Stomach (tissue), 4 donors: Measurements from ENCODE around the gene RPP25L.

Experiments
- POLR2A ChIP-seq, 4 donors: fragments of 450-650 bp; IDR thresholded peaks; one replicate each; pipeline ENCODE4 v1.6.1; 2016; ENCODE audit warnings: antibody characterized with exemption in 4 of 4, control low read depth in 2 of 4, mild to moderate bottlenecking in 1 of 4, moderate library complexity in 1 of 4
- TF ChIP-seq, protein P1 (sequence below), 7 experiments: fragments of 450-650 bp in 4 of 7; fragments of 200-600 bp in 3 of 7; sonication (generic) in 3 of 7; IDR thresholded peaks; one replicate each; pipeline ENCODE4 v1.5.1; 2016 to 2019; ENCODE audit warnings: antibody characterized with exemption in 7 of 7, control low read depth in 2 of 7, mild to moderate bottlenecking in 1 of 7

- TF ChIP-seq, protein P1, sequence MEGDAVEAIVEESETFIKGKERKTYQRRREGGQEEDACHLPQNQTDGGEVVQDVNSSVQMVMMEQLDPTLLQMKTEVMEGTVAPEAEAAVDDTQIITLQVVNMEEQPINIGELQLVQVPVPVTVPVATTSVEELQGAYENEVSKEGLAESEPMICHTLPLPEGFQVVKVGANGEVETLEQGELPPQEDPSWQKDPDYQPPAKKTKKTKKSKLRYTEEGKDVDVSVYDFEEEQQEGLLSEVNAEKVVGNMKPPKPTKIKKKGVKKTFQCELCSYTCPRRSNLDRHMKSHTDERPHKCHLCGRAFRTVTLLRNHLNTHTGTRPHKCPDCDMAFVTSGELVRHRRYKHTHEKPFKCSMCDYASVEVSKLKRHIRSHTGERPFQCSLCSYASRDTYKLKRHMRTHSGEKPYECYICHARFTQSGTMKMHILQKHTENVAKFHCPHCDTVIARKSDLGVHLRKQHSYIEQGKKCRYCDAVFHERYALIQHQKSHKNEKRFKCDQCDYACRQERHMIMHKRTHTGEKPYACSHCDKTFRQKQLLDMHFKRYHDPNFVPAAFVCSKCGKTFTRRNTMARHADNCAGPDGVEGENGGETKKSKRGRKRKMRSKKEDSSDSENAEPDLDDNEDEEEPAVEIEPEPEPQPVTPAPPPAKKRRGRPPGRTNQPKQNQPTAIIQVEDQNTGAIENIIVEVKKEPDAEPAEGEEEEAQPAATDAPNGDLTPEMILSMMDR (IDR thresholded peaks at IDR 0.05): no peak
- no peak for TF ChIP-seq POLR2A (IDR thresholded peaks at IDR 0.05)
Observed at GRCh38 chr9:34571481-34571810, 40.5 kb downstream of the RPP25L start.
